GM12892 (cell line): ENCODE data around the gene NEDD4L.
"Not testable (repeated sequence)": the region's sequence is repeated elsewhere in the genome, so short reads cannot be mapped to it uniquely, and the experiment has no call there.

Experiments
- DNase-seq: peaks from one replicate; pipeline ENCODE4 v3.0.0; 2011; ENCODE audit not compliant: insufficient read length
- FAIRE-seq: peaks from 2 replicates; lab custom pipeline; 2011; peaks lifted over from hg19 to GRCh38; lab: Jason Lieb, UNC
- POLR2A ChIP-seq: IDR thresholded peaks from 2 replicates; pipeline ENCODE4 v1.6.1; 2011; ENCODE audit warnings: low read depth, low read length, control low read depth
- POLR2AphosphoS5 ChIP-seq: IDR thresholded peaks from 2 replicates; pipeline ENCODE4 v1.6.1; 2011; ENCODE audit warnings: low read depth, low read length, control low read depth
- TAF1 ChIP-seq: IDR thresholded peaks from 2 replicates; pipeline ENCODE4 v1.6.1; 2011; ENCODE audit warnings: low read depth, mild to moderate bottlenecking, control low read depth, low read length, borderline replicate concordance

Gene NEDD4L

DNA sequence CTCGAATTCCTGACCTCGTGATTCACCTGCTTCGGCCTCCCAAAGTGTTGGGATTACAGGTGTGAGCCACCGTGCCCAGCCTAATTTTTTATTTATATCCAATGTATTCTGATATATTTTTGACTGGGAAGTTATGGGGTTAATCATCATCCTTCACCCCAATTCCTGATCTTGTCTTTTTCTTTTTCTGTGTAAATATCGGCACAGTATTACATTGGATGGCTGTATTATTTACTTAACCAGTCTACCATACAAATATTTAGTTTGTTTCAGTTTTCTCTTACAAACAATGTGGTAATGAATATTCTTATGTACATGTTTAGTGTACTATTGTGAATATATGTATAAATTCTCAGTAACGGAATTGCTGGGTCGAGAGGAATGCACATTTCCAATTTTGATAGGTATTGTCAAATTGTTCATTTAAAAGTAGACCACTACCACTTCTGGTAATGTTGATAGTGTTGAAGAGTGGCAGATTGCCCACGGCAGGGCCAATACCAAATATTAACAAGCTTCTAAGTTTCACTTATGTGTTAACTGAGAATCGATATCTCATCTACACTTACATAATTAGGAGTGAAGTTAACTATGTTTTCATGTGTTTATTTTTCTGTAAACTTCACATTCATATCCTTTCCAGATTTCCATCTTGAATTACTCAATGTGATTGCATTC lies 388.2 kb downstream of the NEDD4L start:
- FAIRE-seq, result no peak
- no peak for TF ChIP-seq POLR2A
- no peak for TF ChIP-seq TAF1
- no peak for TF ChIP-seq POLR2AphosphoS5
- DNase-seq, result no peak

DNA sequence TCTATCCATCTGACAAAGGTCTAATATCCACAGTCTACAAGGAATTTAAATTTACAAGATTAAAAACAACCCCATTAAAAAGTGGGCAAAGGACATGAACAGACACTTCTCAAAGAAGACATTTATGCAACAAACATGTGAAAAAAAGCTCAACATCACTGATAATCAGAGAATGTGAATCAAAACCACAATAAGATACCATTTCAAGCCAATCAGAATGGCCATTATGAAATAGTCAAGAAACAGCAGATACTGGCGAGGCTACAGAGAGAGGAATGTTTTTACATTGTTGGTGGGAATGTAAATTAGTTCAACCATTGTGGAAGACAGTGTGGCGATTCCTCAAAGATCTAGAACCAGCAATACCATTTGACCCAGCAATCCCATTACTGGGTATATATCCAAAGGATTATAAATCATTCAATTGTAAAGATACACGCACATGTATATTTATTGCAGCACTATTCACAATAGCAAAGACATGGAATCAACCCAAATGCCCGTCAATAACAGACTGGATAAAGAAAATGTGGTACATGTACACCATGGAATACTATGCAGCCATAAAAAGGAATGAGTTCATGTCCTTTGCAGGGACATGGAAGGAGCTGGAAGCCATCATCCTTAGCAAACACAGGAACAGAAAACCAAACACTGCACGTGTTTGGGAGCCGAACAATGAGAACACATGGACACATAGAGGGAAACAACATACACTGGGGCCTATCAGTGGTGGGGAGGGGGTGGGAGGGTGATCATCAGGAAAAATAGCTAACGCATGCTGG lies 391.4 kb downstream of the NEDD4L start:
- not testable (repeated sequence) for DNase-seq
- FAIRE-seq, result peak; percentile 30

DNA sequence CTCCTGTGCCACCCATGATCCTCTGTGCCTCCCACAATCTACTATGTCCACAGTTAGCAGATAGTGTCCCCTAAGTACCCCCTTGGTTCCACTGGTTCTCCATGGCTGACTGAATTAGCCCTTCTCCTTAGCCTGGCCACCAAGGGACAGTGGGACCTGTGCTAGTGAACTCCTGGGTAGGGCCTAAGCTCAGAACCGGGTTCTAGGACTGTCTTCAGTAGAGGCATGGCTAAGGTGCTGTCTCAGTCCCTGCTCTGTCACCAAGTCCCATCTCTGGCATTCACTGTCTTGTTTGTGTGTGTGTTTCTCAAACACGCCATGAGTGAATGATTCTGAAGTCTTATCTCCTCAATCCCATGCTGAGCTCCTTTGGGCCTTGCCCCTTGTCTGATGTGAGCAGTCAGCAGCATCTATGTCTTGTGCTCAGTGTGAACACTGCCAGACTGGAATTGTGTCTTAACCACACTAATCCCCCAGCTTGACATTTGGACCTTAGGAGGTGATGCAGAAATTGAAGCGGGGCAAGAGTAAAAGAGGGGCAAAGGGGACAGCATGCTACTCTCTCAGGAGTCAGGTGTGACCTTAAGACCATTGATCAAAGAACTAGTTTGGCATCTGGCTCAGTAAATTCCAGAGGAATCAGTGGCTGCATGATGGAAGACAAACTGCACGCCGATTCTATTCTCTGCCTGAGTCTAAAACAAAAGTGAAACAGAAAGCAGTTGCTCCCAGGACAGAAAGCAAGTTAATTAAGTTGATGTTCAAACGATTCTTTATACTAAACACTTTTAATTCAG lies 394.3 kb downstream of the NEDD4L start:
- FAIRE-seq (peak; percentile 44), DNase-seq (no peak)

DNA sequence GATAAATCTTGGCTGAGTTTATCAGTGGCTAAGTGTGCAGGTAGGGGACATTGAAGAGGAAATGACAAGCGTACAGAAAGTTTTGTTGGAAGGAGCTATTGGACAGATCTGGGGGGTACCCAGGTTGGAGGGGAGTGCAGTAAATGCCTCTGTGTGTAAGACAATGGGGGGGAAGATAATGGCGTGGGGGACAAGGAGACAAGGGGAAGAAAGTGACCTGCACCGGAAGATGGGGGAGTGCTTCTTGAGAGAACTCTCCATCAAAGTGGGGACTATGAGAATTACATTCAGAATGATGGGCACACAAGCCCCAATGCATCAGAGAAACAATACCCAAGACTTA lies 394.9 kb downstream of the NEDD4L start:
- DNase-seq (no peak), FAIRE-seq (no peak)
- TF ChIP-seq POLR2A, result no peak
- TF ChIP-seq TAF1, result no peak
- TF ChIP-seq POLR2AphosphoS5, result no peak

More for the DNA sequence above, 394.3 kb downstream of the NEDD4L start:
- TF ChIP-seq POLR2AphosphoS5, result no peak
- TF ChIP-seq TAF1, result no peak
- TF ChIP-seq POLR2A, result no peak

DNA sequence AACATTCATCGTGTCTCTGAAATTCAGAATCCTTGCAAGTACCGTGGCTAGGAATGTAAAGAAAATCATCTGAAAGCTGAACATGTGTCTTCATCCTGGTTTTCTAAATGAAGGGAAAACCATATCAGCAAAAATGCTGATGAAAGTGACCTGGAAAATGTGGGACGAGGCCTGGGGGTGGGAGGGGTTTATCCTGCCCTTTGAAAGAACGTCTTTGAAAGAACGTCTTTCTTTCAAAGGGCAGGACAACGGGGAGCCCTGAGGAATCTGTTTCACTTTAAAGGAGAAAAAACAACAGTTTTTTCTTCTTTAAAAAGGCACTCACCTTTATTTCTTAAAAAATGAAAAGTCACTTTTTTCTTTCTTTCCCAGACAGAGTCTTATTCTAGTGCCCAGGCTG lies 399.6 kb downstream of the NEDD4L start:
- DNase-seq (no peak), FAIRE-seq (no peak)
- TF ChIP-seq TAF1, result no peak
- no peak for TF ChIP-seq POLR2AphosphoS5
- TF ChIP-seq POLR2A, result no peak

DNA sequence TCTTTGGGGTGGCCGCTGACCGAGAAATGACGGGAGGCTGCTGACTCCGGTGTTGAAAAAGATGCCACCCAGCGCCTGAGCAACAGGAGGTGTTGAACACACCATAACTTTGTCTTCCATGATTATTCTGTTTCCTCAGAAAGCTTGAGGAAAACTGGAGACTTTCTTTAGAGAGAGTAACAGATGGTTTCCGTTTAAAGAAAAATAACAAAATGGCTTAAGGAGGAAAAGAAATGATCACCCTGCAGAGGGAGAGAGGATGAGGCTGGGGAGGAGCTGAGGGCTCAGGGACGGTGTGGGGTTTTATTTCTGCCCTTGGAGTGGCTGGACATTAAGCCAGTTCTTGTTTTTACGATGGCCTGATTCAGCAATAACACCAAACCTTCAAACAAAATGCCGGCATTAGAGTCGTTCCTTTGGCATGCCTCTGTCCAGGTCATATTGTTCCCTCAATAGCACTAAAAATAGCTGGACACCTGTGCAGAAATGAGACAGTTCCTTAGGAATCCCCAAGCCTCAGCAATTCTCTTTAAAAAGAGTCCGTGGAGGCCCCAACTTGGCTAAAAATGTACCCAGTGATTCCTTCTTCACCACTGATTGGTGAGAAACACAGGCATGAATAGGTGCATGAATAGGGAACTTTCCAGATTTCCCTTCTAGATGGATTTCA lies 402.5 kb downstream of the NEDD4L start:
- DNase-seq (no peak), FAIRE-seq (no peak)
- TF ChIP-seq TAF1 (no peak), POLR2AphosphoS5 (no peak), POLR2A (no peak)

DNA sequence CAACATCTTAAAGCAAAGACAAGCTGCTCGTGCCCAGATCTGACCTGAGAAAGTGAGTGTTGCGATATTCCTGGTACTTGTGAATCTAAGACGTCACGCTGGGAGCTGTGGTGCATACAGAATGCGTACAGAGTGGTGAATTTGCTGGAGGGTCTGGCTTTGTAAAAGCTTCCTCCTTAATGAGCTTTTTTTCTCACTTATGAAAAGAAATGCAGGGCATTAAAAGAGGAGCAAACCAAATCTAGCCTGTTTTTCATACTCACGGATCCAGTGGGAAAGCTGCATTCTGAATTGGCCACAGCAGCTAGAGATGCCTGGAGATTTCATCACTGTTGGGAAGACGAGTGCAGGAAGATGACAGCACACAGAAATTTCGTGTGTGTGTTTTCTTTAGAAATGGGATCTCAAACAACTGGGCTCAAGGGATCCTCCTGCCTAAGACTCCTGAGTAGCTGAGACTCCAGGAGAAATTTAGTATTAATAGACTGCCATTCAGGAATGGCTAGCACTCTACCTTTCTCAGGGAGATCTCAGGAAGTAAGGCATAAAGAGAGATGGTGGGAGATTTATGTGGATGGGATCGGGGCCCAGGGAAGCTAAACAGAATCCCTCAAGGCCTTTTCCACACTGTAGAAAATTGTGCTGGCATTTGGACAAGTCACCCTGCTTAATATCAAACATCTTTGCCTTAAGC lies 403.5 kb downstream of the NEDD4L start:
- no peak for DNase-seq

DNA sequence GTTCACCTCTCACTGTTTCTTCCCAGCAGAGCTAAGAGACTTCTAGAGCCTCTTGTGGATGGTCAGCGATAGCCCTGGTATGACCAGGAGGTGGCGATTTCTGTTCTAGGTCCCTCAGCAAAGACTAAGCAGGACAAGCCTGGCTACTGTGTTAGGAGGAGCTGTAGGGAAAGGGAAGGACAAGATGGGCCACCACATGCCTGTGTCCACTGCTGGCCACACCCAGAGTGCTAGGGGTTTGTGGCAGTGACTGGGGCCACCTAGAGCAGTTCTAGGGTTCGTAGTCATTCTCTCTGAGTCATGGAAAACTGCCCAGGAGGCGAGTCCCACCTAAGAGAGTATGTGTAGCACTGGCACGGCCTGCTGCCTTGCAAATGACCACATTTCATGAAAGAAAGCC lies 405.4 kb downstream of the NEDD4L start:
- DNase-seq, result no peak
- no peak for FAIRE-seq

More for the DNA sequence above, 403.5 kb downstream of the NEDD4L start:
- no peak for FAIRE-seq
- no peak for TF ChIP-seq POLR2A
- TF ChIP-seq POLR2AphosphoS5, result no peak
- TF ChIP-seq TAF1, result no peak

More for the DNA sequence above, 405.4 kb downstream of the NEDD4L start:
- TF ChIP-seq POLR2AphosphoS5 (no peak), TAF1 (no peak), POLR2A (no peak)
